Measurements from ENCODE around the gene MAGI3.
A peak's percentile ranks its signal among the peaks of the same experiment; 100 is the strongest.

MAGI3 gene

DNA sequence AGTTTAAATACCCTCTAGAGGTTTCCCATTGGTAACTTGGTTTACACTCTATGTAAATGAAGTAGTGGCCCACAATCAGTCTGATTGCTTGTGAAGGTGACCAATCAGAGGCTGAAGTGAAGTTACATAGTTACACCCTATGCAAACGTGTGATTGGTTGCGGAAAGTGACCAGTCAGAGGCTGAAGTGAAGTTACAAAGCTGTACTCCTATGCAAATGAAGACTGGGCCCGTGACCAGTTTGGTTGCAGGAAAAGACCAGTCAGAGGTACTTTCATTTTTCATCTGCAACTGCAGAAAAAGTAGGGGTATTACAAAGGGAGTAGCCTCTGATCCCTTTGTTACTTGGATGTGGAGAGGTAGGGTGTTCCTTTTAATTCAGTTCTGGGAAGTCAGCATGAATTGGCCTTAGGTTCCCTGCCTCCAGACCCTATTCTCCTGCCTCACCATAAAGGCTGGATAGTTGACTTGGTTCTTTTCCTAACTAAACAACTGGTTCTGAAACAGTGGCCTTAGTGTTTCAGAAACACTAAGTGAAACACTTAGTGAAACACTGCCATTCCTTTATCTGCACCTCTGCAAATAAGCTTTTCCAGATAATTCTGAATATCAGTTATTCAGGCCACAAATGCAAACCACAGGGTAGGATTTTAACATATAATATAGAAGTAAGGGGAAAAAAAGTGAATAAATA is 39.3 kb downstream of the MAGI3 start:
- TF ChIP-seq, protein P1, sequence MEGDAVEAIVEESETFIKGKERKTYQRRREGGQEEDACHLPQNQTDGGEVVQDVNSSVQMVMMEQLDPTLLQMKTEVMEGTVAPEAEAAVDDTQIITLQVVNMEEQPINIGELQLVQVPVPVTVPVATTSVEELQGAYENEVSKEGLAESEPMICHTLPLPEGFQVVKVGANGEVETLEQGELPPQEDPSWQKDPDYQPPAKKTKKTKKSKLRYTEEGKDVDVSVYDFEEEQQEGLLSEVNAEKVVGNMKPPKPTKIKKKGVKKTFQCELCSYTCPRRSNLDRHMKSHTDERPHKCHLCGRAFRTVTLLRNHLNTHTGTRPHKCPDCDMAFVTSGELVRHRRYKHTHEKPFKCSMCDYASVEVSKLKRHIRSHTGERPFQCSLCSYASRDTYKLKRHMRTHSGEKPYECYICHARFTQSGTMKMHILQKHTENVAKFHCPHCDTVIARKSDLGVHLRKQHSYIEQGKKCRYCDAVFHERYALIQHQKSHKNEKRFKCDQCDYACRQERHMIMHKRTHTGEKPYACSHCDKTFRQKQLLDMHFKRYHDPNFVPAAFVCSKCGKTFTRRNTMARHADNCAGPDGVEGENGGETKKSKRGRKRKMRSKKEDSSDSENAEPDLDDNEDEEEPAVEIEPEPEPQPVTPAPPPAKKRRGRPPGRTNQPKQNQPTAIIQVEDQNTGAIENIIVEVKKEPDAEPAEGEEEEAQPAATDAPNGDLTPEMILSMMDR (IDR thresholded peaks at IDR 0.05; ENCODE audit: low read depth, low read length, missing control alignments), result no peak
- peak; percentile 10 for DNase-seq (ENCODE audit: extremely low read depth, low read depth)
- no peak overlapping the region for H3K4me3 ChIP-seq (replicated peaks; ENCODE audit: low read depth, low read length)

DNA sequence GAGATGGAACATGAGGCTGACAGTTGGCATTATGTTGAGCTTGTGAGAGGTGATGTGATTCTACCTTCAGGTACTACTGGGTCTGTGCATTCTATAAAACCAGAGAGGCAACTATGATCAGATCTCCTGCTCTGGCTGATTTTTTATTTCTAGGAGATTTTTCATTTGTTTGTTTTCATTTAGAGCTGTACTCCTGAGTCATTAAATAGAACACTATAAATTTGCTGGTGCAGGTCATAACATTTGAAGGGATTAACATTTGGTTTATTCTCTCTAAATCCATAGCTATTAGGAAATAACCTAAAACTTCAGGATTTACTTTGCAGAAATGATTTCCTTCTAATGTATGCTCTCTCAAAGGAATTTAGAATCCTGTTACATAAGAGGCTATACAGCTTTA is 42.9 kb downstream of the MAGI3 start:
- no peak overlapping the region for H3K4me3 ChIP-seq (replicated peaks; ENCODE audit: low read depth, low read length)
- DNase-seq (ENCODE audit: extremely low read depth, low read depth), result no peak
- TF ChIP-seq, protein P1 (IDR thresholded peaks at IDR 0.05; ENCODE audit: low read depth, low read length, missing control alignments), result no peak

DNA sequence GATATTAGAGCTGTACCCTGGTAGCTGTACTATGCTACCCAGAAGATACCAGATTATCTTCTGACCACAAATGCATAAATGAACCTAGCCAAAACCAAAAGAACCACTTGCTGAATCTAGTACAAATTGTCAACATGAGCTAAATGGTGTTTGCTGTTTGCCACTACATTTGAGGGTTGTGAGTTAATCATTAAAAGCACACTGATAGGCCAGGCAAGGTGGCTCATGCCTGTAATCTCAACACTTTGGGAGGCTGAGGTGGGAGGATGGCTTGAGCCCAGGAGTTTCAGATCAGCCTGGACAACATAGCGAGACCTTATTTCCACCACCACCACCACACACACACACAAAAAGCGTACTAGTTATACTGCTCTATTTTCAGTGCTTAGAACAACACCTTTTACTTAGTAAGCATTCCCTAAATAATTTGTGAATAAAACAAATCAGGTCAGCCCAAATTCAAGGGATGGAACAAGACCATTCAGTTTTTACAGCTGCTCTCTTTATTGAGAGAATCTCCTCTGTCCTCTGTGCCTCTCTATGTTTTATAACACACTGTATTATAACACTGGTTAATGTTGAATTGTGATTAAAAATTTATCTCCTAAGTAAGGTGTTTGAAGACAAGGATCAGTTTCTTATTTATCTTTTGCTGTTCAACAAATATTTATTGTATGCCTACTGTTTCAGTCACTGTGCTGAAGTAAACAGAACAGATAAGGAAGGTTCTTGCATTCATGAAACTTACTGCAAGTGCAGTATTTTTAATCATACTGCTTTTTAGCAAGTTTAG is 44.0 kb downstream of the MAGI3 start:
- H3K4me3 ChIP-seq (replicated peaks; ENCODE audit: low read depth, low read length), result no peak overlapping the region
- TF ChIP-seq, protein P1 (IDR thresholded peaks at IDR 0.05; ENCODE audit: low read depth, low read length, missing control alignments), result no peak
- DNase-seq (ENCODE audit: extremely low read depth, low read depth), result no peak

GRCh38 chr1:113434874-113435175 is 44.5 kb downstream of the MAGI3 start:
- no peak for DNase-seq (ENCODE audit: extremely low read depth, low read depth)

DNA sequence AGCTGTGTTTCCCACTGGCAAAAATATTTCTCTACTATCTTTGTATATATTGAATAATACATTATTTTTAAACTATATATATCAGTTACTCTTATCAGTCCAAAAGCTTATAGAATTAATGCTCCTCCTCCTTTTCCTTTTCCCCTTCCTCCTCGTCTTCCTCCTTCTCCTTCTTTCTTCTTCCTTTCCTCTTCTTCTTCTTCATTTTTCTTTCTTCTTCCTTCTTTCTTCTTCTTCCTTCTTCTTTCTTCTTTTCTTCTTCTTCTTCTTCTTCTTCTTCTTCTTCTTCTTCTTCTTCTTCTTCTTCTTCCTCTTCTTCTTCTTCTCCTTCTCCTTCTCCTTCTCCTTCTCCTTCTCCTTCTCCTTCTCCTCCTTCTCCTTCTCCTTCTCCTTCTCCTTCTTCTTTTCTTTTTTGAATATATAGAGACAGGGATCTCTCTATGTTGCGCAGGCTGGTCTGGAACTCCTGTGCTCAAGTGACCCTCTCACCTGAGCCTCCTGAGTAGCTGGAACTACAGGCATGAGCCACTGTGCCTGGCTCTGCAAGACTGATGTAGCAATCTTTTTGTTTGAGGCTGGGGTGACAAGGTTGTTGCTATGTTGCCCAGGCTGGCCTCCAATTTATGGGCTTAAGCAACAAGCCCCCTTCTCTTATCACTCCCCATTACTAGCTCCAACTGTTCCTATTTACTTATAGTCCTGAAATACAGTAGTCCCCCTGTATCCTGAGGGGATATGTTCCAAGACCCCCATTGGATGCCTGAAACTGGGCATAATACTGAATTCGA is 47.4 kb downstream of the MAGI3 start:
- TF ChIP-seq, protein P1 (IDR thresholded peaks at IDR 0.05; ENCODE audit: low read depth, low read length, missing control alignments), result no peak
- DNase-seq (ENCODE audit: extremely low read depth, low read depth), result no peak
- no peak overlapping the region for H3K4me3 ChIP-seq (replicated peaks; ENCODE audit: low read depth, low read length)

More at GRCh38 chr1:113434874-113435175, 44.5 kb downstream of the MAGI3 start:
- no peak overlapping the region for H3K4me3 ChIP-seq (replicated peaks; ENCODE audit: low read depth, low read length)
- TF ChIP-seq, protein P1 (IDR thresholded peaks at IDR 0.05; ENCODE audit: low read depth, low read length, missing control alignments), result no peak

DNA sequence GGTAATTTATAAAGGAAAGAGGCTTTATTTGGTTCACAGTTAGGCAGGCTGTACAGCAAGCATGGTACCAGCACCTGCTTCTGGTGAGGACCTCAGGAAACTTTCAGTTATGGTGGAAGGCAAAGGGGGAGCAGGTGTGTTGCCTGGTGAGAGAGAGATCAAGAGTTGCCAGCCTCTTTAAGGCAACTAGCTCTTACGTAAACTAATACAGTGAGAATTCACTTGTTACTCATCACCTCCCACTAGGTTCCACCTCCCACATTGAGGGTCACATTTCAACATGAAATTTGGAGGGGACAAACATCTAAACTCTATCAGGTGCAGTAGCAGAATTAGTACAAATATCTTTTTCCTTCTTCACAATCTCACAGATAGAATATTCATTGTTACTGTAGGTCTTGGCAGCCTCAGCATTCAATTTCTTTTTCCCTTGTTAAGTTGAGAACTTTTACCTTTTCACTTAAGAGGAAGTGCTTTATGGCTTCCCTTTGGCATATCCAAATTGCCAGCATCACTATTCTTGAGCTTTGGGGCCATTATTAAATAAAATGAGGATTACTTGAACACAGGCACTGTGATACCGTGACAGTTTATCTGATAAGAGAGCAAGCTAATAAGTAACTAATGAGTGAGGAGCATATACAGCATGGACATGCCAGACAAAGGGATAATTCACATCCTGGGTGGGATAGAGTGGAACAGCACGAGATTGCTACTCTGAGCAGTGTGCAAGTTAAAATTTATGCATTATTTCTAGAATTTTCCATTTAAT is 48.4 kb downstream of the MAGI3 start:
- no peak overlapping the region for H3K4me3 ChIP-seq (replicated peaks; ENCODE audit: low read depth, low read length)
- TF ChIP-seq, protein P1 (IDR thresholded peaks at IDR 0.05; ENCODE audit: low read depth, low read length, missing control alignments), result no peak
- DNase-seq (ENCODE audit: extremely low read depth, low read depth), result no peak
